Heart right ventricle (tissue), 16 donors: ENCODE data around the gene FAM89B. TPM values are rescaled to one million over a fixed set of nuclear protein-coding genes. Genes with fewer than 3 reads are reported as not detected.

Source experiments
- ATAC-seq, 8 donors: fragments of 200-7000 bp; cut with Tn5 transposase; one replicate each; pipeline ENCODE4 v1.9.1; 2020; ENCODE audit warnings: mild to moderate bottlenecking in 8 of 8, moderate library complexity in 8 of 8, moderate number of reproducible peaks in 1 of 8
- DNase-seq, 2 donors: peaks; one replicate each; pipeline ENCODE4 v3.0.0-alpha.2; 2020
- H3K27ac ChIP-seq, 10 donors: fragments of 200-600 bp; sonication (generic) in 2 of 10; one replicate each; pipeline versions ENCODE4 v1.5.0 to v1.8.0; 2020 to 2022; ENCODE audit warnings: mild to moderate bottlenecking in 3 of 10
- H3K27me3 ChIP-seq, 7 donors: fragments of 200-600 bp; one replicate each; pipeline ENCODE4 v1.8.0; 2021 to 2022; ENCODE audit warnings: mild to moderate bottlenecking in 2 of 7
- H3K36me3 ChIP-seq, 9 donors: fragments of 200-600 bp; sonication (generic) in 1 of 9; one replicate each; pipeline versions ENCODE4 v1.5.0 to v1.8.0; 2020 to 2022; ENCODE audit warnings: mild to moderate bottlenecking in 2 of 9
- H3K4me1 ChIP-seq, 9 donors: fragments of 200-600 bp; sonication (generic) in 1 of 9; one replicate each; pipeline versions ENCODE4 v1.5.0 to v1.8.0; 2020 to 2022; ENCODE audit warnings: mild to moderate bottlenecking in 4 of 9
- H3K4me3 ChIP-seq, 10 donors: fragments of 200-600 bp; sonication (generic) in 2 of 10; one replicate each; pipeline versions ENCODE4 v1.5.0 to v1.8.0; 2020 to 2022; ENCODE audit warnings: mild to moderate bottlenecking in 7 of 10, moderate library complexity in 2 of 10
- H3K9me3 ChIP-seq, 11 donors: fragments of 200-600 bp in 10 of 11; sonication (generic) in 2 of 11; one replicate each; pipeline versions ENCODE4 v1.5.0 to v1.8.0; 2013 to 2022; ENCODE audit warnings: mild to moderate bottlenecking in 2 of 11, control low read depth in 1 of 11, moderate library complexity in 1 of 11
- CTCF ChIP-seq, 9 donors: fragments of 200-600 bp; sonication (generic) in 2 of 9; IDR thresholded peaks; one replicate each; pipeline versions ENCODE4 v1.5.0 to v1.8.0; 2021 to 2022; ENCODE audit warnings: antibody characterized with exemption in 9 of 9, mild to moderate bottlenecking in 5 of 9, moderate library complexity in 1 of 9
- WGBS, 2 donors: extraction: QIAGEN DNeasy Blood & Tissue Kit; methylation state at CpG; one replicate each; pipeline ENCODE4 v1.1.7; 2013; ENCODE audit warnings: inconsistent platforms in 1 of 2; 5-methylcytosine and 5-hydroxymethylcytosine counted together
- intact Hi-C, 10 donors: fragments of 100-400 bp; cut with DNase I; formaldehyde crosslinking; loops; one replicate each; pipeline versions ENCODE4 v1.11.1 to v1.14.2; 2022
- polyA plus RNA-seq, 2 donors: library from polyadenylated mRNA; stranded (reverse); fragments of 200-250 nt; gene quantifications; one replicate each; pipeline ENCODE4 v1.2.3, GENCODE V29; 2013
- total RNA-seq, 10 donors: library from RNA; stranded (reverse); fragmentation: NEBNext Ultra II Directional in 3 of 10; extraction: Animal tissue kit (Norgen Biotek cat#: 25700) in 3 of 10; gene quantifications; one replicate each; pipeline versions ENCODE4 v1.2.1 to v1.2.4, GENCODE V29; 2021 to 2023
- donor health status: Arrhythmogenic right ventricular cardiomyopathy.
- donor health status: ischemic (EF 13 %, LVEDD 7.1; RV severe dilation, severe dysfunction).
- donor health status: healthy with polysubstance abuse.
- donor health status: DM: no; HTN: yes; CAD: no.
- donor health status: DM: no; HTN: no; CAD: no.
- donor health status: ischemic (EF 25% LVEDD 6.9; RV normal size, moderate dysfunction).
- donor health status: ischemic (EF 25% LVEDD 5.7; RV mildly dilated, moderate dysfunction).
- donor health status: healthy.
- donor health status: DM: yes; HTN: yes; CAD: no.
- donor health status: Ischemic cardiomyopathy.
- donor health status: ischemic (EF 35%, LVEDD 5.7; RV mildly dilated, moderate dysfunction).
- donor health status: nonischemic (EF 11% LVEDD 7.7; RV severe dilation, severe dysfunction).
- donor health status: DM: yes; HTN: yes; CAD: no.
- donor health status: PGD.
- donor health status: ischemic (EF 29% LVEDD 5.4; RV normal size, mild dysfunction).
- donor health status: nonischemic (EF 23%, LVEDD 6.1; RV moderate dilation, normal function).

Gene FAM89B
- total and polyA plus RNA-seq, 12 donors: 21.2 to 55.7 (median 33.8) TPM

- no peak for TF ChIP-seq CTCF (IDR thresholded peaks at IDR 0.05)
- Histone ChIP-seq H3K36me3 (peaks cover 10 to 60% (median 33%) of the 10 kb centered on the region in 9 donors), H3K9me3 (no peaks in the 10 kb centered on the region), H3K27me3 (no peaks in the 10 kb centered on the region), H3K27ac (peak overlapping the region in 9 of 10 donors; percentile 89 to 100 (median 98)), H3K4me3 (peak overlapping the region; percentile 87 to 99 (median 96)), H3K4me1 (peaks cover 24 to 43% (median 31%) of the 10 kb centered on the region in 9 donors)
- intact Hi-C loops: no loop called here
- ATAC-seq (no peak), DNase-seq (no peak)
- 58 to 64% methylated on average over 10 of the region's 10 CpGs for WGBS, 2 donors
These were observed 44.2 kb downstream of the FAM89B start for GRCh38 chr11:65616575-65617001.

GRCh38 chr11:65617136-65617850, 45.0 kb downstream of the FAM89B start:
- peaks cover 21 to 36% (median 26%) of the 10 kb centered on the region in 9 donors for H3K4me1 ChIP-seq
- WGBS, 2 donors: 90% methylated on average over 17 of the region's 17 CpGs
- peaks cover 10 to 61% (median 37%) of the 10 kb centered on the region in 9 donors for H3K36me3 ChIP-seq
- DNase-seq (no peak), ATAC-seq (no peak)
- no peaks in the 10 kb centered on the region for H3K27me3 ChIP-seq
- intact Hi-C loops: no loop called here
- no peak overlapping the region for H3K27ac ChIP-seq
- TF ChIP-seq CTCF (IDR thresholded peaks at IDR 0.05): no peak
- no peaks in the 10 kb centered on the region for H3K9me3 ChIP-seq
- H3K4me3 ChIP-seq: peak overlapping the region in 5 of 10 donors; percentile 87 to 99 (median 97)

- WGBS, 2 donors: 92 to 95% methylated on average over 33 of the region's 33 CpGs
These were observed 45.8 kb downstream of the FAM89B start for GRCh38 chr11:65617990-65618751.

More at GRCh38 chr11:65617990-65618751, 45.8 kb downstream of the FAM89B start:
- intact Hi-C loops: no loop called here
- peaks cover 14 to 28% (median 17%) of the 10 kb centered on the region in 9 donors for H3K4me1 ChIP-seq
- no peak overlapping the region for H3K4me3 ChIP-seq
- DNase-seq (no peak), ATAC-seq (no peak)
- peaks cover 10 to 63% (median 42%) of the 10 kb centered on the region in 9 donors for H3K36me3 ChIP-seq
- H3K27me3 ChIP-seq: no peaks in the 10 kb centered on the region
- no peak for TF ChIP-seq CTCF (IDR thresholded peaks at IDR 0.05)
- no peak overlapping the region for H3K27ac ChIP-seq
- no peaks in the 10 kb centered on the region for H3K9me3 ChIP-seq
